ENCODE measurements around the gene ASAP3.

The ASAP3 gene

DNA sequence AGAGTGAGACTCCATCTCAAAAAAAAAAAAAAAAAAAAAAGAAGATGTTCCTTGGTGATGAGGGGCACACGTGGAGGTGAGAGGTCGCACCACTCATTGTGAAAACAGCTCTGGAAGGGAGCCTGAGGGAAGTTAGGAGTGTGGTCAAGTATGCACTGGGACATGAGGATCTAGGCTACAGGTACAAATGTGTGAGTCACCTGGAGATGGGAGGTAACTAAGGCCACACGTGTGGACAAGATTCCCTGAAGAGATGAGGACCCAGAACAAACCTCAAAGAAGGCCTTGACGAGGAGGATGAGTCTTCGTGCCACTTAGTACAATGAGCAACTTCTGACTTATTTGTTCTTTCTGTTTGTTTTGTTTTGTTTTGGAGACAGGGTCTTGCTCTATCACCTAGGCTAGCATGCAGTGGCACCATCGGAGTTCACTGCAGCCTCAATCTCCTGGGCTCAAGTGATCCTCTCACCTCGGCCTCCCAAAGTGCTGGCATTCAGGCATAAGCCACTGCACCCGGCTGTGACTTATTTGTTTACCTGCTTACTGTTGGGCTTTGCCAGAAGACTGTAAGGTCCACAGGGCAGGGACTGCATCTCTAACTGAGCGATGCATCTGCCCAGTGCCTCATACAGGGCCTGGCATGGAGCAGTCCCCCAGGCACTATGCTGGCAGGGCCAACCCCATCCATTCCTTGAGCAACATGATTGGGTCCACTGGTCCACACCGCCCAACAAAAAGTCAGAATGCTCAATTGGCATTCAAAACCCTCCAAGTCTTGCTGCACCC lies 6.4 kb downstream of the ASAP3 start:
- DNase-seq (ENCODE audit: low read depth, low spot score), result no peak

DNA sequence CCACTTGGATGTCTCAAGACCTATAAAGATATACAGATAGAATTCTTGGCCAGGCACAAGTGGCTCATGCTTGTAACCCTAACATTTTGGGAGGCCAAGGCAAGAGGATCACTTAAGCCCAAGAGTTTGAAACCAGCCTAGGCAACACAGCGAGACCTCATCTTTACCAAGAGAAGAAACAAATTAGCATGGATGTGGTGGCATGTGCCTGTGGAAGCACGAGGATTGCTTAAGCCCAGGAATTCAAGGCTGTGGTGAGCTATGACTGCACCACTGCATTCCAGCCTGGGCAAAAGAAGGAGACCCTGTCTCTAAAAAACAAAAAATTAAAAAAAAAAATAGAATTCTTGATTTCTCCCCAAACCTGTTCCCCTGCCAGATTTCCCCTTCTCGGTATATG lies 8.3 kb downstream of the ASAP3 start:
- DNase-seq (ENCODE audit: low read depth, low spot score), result peak; percentile 86

DNA sequence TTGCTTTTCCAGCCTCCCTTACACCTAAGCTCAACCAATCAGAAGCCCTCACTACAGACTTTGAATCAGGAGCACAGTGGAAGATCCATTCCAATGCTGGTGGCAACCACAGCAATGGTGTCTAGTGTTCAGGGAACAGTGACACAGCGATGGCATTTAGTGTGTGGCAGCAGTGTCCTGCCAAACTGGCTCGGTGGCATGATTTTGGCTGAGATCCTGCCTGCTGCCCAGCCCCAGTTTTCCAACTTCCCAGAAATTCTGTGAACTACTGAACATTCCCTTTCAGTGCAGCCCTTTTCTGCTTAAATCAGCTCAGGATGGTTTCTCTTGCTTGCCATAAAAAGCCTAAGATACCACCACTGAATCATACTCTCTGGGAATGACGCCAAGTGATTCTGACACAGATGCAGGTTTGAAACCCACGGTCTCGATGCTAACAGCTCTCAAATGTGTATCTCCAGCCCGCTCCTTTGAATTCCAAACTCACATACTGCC lies 8.8 kb downstream of the ASAP3 start:
- DNase-seq (ENCODE audit: low read depth, low spot score), result peak; percentile 92

DNA sequence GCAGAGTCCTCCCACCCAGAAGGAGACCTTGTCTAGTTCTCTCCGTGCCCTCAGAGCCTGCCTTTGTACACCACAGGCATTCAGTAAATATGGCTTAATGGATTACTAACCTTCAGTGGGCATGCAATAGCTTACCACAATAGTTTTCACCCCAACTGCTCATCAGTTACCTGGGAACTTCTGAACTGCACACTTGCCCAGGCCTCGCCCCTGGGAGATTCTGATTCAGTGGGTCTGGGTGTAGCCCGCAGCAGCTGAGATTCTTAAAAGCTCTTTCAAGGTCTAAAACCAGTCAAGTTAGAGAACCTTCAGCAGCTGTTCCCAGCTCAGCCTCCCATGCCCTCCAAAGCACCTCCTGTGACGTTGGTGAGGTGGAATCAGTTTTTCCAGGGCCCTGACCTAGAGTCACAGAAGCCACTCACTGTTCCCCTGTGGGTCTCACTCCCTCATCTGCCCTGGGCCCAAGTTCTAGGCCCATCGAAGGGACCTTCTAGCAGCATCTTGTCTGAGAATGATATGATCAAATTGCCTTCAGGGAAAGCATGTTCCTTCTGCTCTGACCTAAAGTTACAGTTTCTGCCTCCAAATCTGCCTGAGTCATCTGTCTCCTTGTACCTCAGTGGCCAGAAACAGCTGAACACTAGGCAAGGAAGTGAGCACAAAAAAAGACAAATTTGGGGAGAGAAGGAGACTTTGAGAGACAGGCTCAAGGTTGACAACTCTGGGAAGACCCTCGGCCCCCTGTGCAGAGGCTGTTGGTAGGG lies 10.8 kb downstream of the ASAP3 start:
- DNase-seq (ENCODE audit: low read depth, low spot score), result peak; percentile 84

DNA sequence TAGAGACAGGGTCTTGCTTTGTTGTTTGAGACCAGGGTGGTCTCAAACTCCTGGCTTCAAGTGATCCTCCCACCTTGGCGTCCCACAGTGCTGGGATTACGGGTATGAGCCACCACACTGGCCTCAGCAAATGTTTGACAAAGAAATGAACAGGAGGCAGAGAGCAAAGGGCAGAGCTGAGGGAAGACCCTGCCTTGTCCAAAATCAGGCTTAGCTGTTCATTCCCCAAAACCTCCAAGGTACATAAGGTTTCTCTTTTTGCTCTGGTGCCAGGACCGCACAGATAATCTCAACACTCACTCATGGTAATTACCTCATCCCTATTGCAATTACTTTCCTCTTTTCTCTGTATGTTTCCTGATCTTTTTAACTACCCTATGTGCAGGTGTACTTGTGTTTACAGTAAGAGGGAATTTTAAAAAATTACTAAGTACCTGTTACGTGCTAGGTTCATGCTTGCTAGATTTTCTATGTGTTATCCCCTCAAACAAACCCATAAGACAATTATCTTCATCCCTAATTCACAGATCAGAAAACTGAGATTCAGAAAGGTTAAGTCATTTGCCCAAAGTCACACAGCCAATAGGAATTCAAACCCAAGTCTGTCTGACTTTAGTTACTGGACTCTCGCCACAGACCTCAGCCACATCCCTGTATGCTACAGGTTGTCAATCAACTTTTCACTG lies 11.5 kb downstream of the ASAP3 start:
- DNase-seq (ENCODE audit: low read depth, low spot score), result no peak

DNA sequence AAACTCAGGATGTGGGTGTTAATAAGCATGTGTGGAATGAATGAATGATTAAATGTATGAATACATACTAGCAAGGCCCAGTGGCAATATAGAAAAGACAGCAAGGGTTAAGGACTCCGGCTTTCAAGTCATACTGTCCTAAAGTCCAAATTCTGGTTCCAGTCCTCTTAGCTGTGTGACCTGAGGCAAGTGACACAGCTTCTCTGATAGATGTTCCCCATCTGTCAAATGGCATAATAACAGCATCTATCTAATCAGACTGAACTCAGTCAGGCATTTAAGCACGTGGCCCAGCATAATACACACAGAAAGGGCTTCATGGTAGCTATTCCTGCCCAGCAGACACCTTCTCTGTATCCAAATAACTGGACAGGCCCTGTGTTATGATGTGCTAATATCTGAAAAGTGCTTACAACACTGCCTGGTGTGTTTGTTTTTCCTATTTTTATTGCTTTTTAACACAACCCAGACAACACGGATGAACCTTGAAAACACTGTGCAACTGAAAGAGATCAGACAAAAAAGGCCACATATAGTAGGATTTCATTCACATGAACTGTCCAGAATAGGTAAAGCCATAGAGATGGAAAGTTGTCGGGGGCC lies 12.4 kb downstream of the ASAP3 start:
- no peak for DNase-seq (ENCODE audit: low read depth, low spot score)

DNA sequence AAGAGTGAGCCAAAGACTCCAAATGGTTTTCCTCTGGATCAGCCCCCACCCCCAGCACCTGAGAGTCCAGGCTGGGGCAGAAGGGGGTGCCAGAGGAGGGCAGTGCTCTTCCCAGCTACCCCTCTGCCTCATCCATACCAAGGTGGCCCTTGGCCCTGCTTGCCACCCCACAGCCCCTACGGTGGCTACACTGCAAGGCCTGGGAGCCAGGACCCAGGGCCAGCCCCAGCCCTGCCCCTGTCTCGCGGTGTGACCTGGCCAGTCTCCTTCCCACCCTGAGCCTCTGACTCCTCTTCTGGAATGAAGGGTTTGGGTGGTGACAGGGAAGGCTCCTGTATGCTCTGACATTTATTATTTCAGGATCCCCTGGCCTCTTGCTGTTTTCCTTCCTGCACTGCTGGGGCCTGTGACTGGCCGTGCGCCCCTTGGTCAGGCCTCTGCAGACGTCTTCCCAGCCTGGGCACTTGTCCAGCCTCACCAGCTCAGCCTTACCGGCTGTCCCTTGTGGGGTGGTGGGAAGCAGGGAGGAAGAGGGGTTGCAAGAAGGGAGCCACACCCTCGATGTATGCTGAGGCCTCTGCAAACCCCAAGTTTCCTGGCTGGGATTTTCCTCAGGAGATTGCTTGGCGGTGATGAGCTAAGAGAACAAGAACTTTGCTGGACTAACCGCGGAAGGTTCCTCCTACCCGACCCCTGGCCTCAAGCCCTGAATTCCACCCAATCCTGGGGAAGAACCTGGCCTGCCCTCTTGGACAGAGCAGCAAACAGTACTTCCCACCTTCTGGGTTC lies 13.5 kb downstream of the ASAP3 start:
- peak; percentile 49 for DNase-seq (ENCODE audit: low read depth, low spot score)

DNA sequence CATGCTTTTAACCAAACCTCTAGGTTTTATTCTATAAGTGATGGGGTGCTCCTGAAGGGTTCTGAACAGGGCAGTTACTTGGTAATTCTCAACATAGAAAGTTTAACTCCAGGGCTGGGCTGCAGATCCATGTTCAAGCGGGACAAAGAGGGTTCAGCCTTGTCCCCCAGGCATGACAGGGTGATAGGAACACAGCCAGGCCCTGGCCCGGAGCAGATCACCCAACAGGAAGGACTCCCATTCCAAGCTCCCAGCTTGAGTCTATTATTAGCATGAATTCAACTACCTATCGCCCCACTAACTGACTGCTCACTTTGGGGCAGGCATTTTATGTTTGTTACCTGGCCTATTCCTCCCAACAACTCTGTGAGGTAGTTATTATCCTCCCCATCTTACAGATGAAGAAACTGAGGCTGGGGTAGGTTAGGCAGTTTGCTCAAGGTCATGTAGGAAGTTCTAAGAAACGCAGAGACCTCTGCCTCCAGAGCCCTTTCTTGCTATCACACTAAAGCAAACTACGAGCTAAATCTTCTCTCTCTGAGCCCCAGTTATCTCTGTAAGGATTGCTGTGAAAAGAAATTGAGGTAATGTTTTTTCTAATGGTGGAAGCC lies 14.5 kb downstream of the ASAP3 start:
- no peak for DNase-seq (ENCODE audit: low read depth, low spot score)

DNA sequence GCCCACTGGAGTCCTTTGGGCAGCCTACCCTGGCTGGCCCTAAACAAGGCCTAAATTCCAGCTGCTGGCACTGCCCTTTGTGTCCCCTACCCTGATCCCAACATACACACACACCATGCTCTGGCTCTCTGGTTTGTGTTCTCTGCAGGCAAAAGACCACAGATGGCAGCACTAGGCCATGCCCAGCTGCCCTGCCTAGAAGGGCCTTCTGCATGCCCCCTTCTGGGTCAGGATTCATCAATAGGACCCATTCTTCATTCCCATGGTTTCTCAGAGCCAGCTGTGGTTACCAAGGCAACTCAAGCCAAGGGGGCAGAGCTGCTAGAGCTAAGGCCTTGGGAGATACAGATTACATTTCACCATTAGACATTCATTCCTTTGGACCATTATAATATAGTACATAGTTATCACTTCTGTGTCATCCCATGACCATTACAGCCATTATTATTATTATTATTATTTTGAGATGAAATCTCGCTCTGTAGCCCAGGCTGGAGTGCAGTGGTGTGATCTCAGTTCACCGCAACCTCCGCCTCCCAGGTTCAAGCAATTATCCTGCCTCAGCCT lies 17.5 kb downstream of the ASAP3 start:
- DNase-seq (ENCODE audit: low read depth, low spot score), result no peak

DNA sequence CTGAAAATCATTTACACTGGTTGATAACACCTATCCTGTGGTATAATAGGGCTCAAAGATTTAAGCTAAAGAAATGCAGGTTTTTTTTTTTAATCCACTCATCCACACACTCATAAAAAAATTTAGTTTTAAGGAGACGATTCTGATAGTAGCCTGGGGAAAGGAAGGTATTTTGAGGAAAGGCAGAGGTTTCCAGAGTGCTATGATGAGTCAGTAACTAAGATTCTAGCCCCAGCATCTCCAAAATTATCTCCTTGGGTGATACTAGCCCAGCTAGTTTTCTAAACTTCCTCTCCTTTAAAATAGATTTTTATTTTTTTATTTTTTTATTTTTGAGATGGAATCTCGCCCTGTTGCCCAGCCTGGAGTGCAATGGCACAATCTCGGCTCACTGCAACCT lies 20.7 kb downstream of the ASAP3 start:
- no peak for DNase-seq (ENCODE audit: low read depth, low spot score)

DNA sequence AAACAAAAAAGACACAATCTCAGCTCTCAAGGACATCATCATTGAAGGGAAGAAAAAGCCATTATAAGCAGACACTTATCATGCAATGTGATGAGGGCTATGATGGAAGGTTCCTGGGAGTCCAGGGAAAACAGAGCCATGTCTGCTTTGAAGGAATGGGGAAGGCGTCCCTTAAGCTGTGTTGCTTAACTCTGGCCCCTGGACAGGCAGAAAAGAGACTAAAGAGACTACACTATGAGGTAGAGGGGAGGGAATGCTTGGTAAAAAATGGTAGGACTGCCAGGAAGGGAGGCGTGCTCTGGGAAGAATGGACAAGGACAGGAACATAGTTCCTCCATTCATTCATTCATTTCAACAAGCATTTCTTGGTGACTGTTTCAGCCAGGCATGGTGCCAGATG lies 21.2 kb downstream of the ASAP3 start:
- DNase-seq (ENCODE audit: low read depth, low spot score), result no peak

DNA sequence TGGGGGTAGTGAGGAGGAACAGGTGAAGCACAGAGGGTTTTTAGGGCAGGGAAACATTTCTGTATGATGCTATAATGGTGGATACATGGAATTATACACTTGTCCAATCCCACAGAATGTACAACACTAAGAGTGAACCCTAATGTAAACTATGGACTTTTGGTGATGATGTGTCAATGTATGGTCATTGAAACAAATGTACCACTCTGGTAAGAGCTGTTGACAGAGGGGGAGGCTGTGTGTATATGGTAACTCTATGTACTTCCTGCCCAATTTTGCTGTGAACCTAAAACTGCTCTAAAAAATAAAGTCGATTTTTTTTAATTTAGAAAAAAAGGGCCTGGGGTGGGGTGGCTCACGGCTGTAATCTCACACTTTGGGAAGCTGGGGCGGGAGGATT lies 22.9 kb downstream of the ASAP3 start:
- DNase-seq (ENCODE audit: low read depth, low spot score), result no peak

DNA sequence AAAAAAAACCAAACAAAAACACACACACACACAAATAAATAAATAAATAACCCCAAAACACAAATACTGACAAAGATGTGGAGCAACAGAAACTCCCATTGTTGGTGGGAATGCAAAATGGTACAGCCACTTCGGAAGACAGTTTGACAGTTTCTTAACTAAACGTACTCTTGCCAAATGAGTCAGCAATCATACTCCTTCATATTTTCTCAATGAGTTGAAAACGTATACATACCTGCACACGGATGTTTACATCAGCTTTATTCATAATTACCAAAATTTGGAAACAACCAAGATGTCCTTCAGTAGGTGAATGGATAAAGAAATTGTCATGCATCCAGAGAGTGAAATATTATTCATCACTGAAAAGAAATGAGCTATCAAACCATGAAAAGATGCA lies 23.5 kb downstream of the ASAP3 start:
- DNase-seq (ENCODE audit: low read depth, low spot score), result no peak

DNA sequence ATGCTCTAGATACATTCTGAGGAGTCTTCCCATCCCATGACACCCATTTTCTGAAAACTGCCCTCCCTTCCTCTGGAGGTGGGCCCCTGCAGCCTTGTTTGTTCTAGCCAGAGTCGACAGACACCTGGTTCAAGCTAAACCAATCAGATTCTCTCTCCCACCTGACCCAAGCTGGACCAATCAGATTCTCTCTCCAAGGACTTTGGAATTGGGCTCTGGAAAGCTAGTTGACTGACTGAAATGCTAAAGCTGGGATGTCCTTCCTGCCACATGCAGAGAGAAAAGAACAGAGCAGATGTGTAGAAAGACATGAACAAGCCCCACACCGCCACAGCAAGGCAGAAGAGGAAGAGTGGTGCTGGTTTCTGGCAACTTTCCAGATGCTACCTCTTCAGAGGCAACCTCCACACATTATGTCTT lies 24.6 kb downstream of the ASAP3 start:
- no peak for DNase-seq (ENCODE audit: low read depth, low spot score)

DNA sequence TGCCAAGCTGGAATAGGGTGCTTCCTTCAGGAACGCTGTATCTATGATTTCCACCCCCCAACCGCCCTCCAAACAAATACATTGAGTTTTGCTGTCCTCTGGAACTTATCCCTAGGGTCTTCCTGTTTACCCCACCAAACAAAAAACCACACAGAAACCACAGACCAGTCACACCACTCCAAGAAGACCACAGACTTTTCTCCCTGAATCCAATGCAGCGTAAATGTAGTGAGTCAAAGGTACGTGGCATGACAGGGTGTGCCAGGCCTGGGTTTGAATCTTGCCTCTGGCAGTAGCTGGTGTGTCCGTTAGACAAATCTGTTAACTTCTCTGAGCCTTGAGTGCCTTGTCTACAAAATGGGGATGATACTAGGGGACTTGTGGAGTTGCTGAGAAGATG lies 27.8 kb downstream of the ASAP3 start:
- peak; percentile 76 for DNase-seq (ENCODE audit: low read depth, low spot score)

DNA sequence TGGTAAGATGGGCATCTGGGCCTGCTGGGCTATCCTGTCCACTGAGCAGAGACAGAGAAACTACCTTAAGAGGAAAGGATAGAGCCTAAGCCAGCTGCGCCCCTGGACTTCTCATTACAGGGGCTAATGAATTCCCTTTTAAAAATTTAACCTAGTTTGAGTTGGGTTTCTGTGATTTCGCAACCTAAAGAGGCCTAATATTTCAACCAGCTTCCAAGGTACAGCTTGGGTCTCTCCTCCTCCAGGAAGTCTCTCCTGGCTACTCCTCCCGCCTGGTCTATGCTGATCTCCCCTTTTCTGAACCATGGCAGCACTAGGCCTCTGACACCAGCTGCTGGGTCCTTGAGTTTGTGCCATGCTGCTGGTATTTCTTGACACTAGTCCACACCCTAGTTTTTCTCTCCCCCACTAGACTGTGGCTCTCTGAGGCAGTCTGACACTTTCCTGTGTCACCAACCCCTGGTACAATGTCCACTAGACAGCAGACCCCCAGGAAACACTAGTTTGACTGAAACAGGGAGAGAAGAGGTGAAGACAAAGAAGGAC lies 30.5 kb downstream of the ASAP3 start:
- no peak for DNase-seq (ENCODE audit: low read depth, low spot score)

DNA sequence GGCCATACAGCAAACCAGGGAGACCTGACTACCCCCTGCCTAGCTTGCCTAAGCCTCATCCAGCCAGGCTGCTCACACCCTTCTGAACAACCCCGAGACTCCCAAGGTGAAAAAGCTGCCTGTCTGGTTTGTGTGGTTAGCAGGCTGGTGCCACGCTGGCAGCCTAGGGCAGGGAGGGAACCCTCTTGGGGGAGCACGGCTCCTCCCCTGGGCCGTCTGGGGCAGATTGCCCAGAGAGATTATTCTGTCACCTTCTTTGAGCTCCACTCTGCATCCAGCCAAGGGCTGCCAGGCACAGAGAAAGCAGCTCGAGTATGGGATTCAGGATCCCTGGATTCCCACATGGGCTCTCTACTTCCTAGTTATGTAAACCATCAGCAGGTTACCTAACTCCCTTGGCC lies 32.0 kb downstream of the ASAP3 start:
- peak; percentile 81 for DNase-seq (ENCODE audit: low read depth, low spot score)

DNA sequence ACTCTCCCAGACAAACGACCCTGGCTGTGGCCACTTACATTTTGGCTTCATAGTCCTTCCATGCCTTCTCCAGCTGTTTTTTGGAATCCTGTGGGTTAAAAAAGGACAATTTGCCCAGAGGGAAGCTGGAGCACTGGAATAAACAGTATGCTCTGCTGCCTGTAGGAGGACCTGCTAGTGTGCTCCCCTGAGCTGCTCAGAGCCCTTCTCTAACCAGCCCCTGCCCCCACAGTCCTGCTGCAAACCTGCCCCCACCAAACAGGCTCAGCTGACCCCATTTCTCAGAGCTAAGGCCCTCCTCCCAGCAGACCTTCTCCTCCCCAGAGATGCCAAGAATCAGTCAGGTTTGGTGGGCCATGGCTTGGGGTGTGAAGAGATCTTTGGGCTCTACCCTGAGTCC lies 32.5 kb downstream of the ASAP3 start:
- no peak for DNase-seq (ENCODE audit: low read depth, low spot score)

DNA sequence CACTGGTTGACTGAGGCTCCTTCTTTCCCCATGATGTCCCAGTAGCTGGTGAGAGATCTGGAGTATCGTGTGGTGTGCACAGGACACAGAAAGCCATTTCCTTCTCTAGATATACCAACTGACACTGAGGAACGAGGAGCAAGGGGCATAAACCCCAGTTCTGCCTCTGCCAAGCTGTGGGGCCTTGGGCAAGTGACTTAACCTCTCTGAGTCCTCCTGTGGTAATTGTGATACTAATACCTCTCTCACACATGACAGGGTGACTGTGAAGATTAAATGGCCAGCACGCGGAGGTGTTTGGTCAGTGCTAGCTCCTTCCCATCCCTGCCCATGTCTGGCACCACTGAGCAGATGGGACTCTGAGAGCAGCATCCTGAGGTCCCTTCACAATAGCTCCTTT lies 33.1 kb downstream of the ASAP3 start:
- no peak for DNase-seq (ENCODE audit: low read depth, low spot score)

DNA sequence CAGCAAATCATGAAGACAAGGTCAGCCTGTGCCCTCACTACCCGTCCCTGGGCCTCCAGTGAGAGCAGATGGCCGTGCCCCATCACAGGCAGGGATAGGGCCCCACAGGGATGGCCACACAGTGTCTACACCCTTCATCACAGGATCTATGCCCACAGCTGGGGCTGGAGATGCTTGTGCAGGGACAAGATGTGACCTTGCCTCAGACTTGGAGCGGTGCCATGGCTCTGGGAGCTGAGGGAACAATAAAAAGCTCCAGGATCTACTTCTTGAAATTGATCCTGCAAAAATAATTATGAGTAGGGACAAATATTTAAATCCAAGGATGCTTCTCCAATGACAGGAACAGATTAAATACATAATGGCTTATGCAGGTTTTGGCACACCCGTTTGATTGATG lies 34.0 kb downstream of the ASAP3 start:
- no peak for DNase-seq (ENCODE audit: low read depth, low spot score)

All from astrocyte of the hippocampus (primary cell).